Skeletal muscle cell (primary cell): ENCODE measurements around the gene NGB.
"Not testable (repeated sequence)": the region's sequence is repeated elsewhere in the genome, so short reads cannot be mapped to it uniquely, and the experiment has no call there.

Experiments used
- DNase-seq: peaks from one replicate; pipeline ENCODE4 v3.0.0-alpha.2; 2010; ENCODE audit warnings: low read depth
- H3K4me3 ChIP-seq: 2 replicates; pipeline ENCODE4 v1.5.1; 2011; ENCODE audit warnings: low read depth, mild to moderate bottlenecking, control low read depth, low read length, moderate library complexity

NGB gene

DNA sequence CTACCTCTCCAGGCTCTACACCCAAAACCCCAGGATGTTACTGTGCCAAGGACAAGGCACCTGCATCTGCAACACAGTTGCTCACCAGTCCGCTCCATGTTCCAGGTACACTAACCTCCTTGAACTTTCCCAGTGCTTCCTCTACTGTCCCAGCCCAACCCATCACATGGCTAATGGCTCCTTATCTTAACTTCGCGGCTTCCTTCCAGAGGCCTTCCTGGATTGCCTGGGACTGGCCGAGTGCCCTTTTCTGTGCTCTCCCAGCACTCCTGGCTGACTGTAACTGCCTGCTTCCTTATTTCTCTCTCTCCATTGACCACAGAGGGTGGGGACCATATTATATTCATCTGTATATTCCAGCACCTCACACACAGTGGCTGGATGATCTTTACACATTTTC is 28.8 kb upstream of the NGB start:
- DNase-seq: no peak
- H3K4me3 ChIP-seq: no peak overlapping the region

DNA sequence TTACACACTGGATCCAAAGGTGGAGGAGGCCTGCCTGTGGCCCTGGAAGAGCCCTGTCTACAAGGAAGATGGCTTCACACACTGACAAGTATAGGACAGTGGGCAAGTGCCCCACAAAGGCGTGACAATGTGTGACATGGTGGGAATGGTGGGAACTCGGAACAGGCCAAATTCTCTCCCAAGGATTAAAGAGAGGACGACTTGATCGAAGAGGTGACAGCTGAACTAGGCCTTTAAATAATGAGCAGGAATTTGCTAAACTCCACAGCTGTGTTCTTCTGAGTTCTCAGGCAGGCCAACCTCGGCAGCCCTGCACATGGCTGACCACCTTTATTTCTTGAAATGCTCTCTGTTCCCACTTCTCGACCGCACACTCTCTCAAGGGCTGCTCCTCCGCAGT is 25.9 kb upstream of the NGB start:
- DNase-seq: no peak

GRCh38 chr14:77296155-77296554 is 25.1 kb upstream of the NGB start:
- H3K4me3 ChIP-seq: no peak overlapping the region
- DNase-seq: no peak

More for the DNA sequence above, 25.9 kb upstream of the NGB start:
- no peak overlapping the region for H3K4me3 ChIP-seq

- no peak overlapping the region for H3K4me3 ChIP-seq
- no peak for DNase-seq
These were observed 19.7 kb upstream of the NGB start for GRCh38 chr14:77290705-77291104.

GRCh38 chr14:77286576-77286975 is 15.6 kb upstream of the NGB start:
- H3K4me3 ChIP-seq: no peak overlapping the region
- DNase-seq: no peak

GRCh38 chr14:77284466-77284865 is 13.5 kb upstream of the NGB start:
- no peak for DNase-seq
- no peak overlapping the region for H3K4me3 ChIP-seq

DNA sequence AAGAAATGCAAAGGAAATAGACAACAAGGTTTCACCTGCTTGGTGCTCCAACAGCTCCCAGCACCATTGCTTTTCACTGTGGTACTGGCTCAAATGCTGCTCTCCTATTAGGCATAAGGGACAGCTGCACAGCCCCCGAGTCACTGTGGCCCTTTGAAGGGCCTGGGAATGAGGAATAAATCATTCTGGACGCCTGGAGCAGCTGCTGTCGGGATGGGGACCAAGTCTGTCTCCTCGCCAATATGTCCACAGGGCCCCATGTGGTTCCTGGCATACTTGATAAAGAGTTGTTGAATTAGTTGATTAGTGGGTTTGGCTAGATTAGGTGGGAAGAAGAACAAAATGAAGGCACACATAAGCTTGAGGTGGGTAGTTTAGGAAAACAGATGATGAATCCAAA is 13.1 kb upstream of the NGB start:
- no peak for DNase-seq

GRCh38 chr14:77281852-77282410 is 10.9 kb upstream of the NGB start:
- no peak overlapping the region for H3K4me3 ChIP-seq
- no peak for DNase-seq

More for the DNA sequence above, 13.1 kb upstream of the NGB start:
- no peak overlapping the region for H3K4me3 ChIP-seq

GRCh38 chr14:77280921-77281320 is 9.9 kb upstream of the NGB start:
- not testable (repeated sequence) for H3K4me3 ChIP-seq, DNase-seq

GRCh38 chr14:77279719-77280118 is 8.7 kb upstream of the NGB start:
- no peak overlapping the region for H3K4me3 ChIP-seq
- no peak for DNase-seq

DNA sequence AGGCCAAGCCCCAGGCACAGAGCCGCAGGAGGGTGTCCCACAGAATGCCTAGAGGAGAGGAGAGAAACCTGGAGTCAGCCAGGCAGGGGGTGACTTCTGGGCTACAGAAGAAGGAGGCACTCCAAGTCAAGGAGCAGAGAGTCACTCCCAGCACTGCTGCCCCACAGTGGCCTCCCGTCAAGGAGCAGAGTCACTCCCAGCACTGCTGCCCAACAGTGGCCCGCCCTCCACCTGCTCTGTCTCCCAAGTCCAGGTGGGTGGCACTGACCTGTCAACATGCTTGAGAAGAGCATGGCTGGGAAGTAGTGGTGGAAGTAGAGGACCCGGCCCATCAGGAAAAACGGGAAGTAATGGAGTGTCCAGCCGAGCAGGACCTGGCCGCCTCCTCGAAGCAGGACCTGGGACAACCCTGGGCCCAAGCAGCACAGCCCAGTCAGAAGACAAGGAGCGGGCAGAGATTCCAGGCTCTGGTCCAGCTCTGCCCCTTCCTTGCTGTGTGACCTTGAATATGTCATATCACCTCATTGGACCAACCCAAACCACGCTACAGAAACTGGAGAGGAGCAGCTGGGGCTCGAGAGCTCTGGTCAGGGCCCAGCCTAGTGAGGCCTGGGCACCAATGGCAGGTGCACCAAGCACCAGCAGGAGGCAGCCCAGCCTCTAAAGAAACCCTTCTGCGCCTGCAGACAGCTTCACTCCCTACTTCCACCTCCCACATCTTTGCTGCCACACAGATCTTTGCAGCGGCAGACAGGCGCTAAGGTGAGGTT is 7.6 kb upstream of the NGB start:
- no peak overlapping the region for H3K4me3 ChIP-seq
- no peak for DNase-seq

DNA sequence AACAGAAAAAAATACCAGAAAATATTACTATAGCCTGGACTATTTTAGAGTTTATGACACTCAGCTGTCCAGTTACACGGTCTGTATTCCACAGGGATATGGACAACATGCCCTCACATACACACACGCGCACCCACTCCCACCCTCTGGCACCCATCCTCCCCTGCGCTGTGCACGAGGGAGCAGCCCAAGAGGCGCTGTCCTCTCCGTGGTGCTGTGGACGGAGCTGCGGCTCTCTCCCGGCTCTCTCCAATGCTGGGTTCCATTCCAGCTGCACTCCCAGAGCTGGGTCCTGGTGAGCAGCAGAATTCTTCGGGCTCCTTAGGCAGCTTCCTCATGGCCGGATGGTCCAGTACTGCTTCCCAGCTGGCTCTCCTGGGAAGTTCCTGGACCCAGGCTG is 6.0 kb upstream of the NGB start:
- H3K4me3 ChIP-seq: no peak overlapping the region
- no peak for DNase-seq

GRCh38 chr14:77276295-77276935 is 5.4 kb upstream of the NGB start:
- no peak for DNase-seq
- H3K4me3 ChIP-seq: no peak overlapping the region

DNA sequence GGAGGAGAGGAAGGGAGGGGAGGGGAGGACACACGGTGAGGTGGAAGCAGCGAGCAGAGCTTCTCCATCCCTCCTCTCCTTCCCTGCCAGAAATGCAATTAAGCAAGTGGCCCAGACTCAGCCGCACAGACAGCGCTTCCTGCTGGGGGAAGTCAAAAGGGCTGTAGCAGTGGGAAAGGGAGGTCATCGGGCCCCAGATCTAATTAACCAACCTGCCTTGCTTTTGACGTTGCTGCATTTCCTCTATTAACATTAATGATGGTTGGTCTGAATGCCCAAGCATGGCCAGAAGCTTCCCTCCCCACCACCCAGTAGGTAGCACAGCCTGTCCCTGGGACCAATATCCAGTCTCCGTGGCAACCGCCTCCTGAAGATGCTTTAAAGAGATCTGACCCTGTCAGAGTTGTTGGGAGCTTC is 4.6 kb upstream of the NGB start:
- no peak overlapping the region for H3K4me3 ChIP-seq
- no peak for DNase-seq

DNA sequence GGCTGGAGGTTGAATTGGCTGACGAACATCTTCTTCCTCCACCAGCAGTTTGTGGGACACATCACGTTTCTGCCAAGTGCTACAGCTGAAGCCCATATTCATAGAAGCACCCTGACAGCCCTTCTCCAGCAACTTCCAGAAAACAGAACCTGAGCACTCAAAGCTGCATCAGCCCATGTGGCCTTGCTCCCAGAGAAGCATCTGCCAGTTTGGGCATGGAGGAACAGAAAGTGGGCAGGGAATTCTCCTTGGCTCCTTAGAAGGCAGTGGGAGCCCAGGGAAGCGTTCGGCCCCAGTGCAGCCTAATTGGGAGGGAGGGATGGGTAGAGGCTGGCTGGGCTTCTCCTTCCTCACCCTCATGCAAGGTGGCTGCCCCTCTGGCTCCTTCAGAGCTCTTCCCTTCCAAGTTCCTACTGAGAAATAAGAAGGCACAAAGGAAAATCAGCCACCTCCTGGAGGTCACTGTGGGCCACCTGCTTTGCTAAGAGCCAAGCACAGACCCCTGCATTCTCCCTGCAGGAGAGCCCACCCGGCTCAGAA is 4.1 kb upstream of the NGB start:
- no peak overlapping the region for H3K4me3 ChIP-seq
- DNase-seq: no peak

DNA sequence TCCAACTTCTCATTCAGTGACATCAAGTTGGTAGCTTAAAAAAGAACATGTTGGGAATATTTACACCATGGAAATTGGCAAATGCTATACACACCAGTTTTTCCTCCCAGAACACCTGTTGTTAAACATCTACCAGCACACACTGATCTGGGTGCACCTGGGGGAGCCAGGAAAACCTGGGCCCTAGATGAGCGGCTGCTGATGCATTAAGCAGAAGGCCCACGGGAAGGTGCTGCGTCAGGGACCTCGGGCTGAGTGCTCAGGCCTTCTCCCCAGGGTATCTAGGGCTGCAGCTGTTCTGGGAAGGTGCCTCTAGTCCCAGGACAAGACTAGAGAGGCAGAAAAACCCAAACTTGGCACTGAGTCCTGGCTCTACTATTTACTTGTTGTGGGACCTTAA is 2.8 kb upstream of the NGB start:
- DNase-seq: no peak
- no peak overlapping the region for H3K4me3 ChIP-seq

DNA sequence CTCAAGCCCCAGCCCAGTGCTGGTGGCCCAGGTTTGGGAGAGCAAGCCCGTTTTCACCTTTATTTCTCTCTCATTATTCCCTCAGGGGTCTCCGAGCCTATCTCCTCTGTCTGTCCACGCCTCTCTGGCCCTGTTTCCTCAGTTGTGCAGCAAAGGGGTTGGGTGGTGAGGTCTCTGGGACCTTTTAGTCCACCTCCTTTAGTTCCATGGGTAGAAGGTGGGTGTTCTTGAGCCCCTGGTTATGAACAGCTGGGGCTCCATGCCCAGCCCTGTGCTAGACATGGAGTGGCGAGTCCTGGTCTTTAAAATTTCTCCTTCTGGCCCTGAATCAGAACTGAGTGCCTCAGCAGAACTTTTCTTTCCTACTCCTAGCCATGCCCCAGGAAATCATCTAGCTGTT is 1.3 kb upstream of the NGB start:
- DNase-seq: no peak
- no peak overlapping the region for H3K4me3 ChIP-seq

DNA sequence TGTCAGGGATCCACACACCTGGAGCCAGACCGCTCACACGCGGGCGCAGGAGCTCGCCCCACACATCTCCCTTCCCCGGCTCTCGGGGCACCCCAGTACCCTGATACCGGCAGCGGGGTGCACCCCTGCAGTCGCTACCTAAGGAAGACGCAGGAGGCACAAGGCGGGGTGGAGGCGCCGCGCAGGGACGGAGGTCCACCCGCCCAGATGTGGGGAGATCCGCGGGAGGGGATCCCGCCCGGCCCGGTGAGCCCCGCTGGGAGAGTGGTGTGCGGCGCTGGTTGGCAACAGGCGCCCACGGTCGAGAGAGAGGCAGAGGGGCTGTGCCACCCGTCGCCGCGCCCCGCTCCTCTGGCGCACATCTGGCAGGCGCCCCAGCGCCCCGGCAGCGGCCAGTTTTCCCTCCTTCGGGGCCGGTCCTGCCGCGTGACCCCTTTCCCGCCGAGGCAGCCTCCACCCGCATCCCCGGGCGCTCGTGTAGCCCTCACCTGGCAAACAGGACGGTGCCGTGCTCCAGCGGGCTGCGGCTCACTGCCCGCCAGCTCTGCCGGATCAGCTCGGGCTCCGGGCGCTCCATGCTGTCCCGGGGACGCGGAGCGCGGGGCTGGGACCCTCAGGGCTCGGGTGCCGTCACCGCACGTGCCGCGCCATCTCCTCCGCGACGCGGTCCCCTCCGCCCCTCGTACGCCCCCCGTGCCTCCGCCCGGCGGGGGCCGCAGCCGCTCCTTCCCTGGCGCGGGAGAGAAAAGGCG is 469 bp downstream of the NGB start:
- H3K4me3 ChIP-seq: no peak overlapping the region
- DNase-seq: no peak

DNA sequence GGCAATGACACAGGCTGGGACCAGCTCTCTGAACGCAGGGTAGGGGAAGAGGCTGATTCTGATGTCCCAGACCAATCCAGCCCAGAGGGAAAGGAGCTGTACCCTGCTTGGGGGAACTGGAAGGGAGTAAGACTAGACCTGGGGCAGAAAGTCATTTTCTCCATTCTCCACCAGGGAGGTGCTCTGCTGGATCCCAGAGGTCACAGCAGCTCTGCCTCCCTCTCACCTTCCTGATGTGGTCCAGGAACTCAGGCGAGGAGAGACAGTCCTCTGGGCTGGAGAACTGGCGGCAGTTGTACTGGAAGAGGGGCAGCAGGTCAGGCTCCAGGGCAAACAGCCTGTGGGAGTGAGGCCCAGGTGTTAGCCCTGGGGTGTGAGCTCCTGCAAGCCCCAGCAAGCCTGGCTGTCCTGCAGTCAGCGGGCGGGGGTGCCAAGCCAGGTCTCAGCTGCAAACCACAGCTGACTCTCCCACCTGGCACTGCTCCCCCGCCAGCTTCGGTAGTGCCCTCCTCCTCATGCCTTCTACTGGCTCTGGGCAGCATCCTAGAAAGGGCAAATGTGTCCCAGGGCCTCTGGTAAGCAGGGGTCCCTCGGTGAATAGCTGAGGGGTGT is 1.9 kb downstream of the NGB start:
- no peak for DNase-seq
- no peak overlapping the region for H3K4me3 ChIP-seq
